GM10847 (cell line): ENCODE data around the gene LY9.

Experiments
- POLR2A ChIP-seq: IDR thresholded peaks from 2 replicates; pipeline ENCODE4 v1.6.1; 2011; ENCODE audit not compliant: insufficient read length; ENCODE audit errors: extremely low read depth

LY9 gene

GRCh38 chr1:160789702-160790611 lies 6.0 kb upstream of the LY9 start:
- no peak for TF ChIP-seq POLR2A

GRCh38 chr1:160794376-160794775 lies 1.6 kb upstream of the LY9 start:
- TF ChIP-seq POLR2A, result no peak

GRCh38 chr1:160797271-160797709 lies 1.3 kb downstream of the LY9 start:
- TF ChIP-seq POLR2A, result no peak

GRCh38 chr1:160797861-160798273 lies 1.9 kb downstream of the LY9 start:
- TF ChIP-seq POLR2A, result no peak

- no peak for TF ChIP-seq POLR2A
These were observed 2.5 kb downstream of the LY9 start for GRCh38 chr1:160798439-160798838.

GRCh38 chr1:160799641-160800040 lies 3.7 kb downstream of the LY9 start:
- TF ChIP-seq POLR2A, result no peak

DNA sequence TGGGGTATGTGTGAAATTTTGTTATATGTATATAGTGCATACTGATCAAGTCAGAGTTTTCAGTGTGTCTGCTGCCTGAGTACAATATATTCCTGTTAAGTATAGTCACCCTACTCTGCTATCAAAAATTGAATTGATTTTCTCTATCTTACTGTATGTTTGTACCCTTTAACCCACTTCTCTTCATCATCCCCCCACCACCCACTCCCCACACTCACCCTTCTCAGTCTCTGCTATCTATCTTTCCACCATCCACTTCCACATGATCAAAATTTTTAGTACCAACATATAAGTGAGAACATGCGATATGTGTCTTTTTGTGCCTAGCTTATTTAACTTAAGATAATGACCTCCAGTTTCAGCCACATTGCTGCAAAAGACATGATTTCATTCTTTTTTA lies 4.2 kb downstream of the LY9 start:
- TF ChIP-seq POLR2A, result no peak

- no peak for TF ChIP-seq POLR2A
These were observed 4.9 kb downstream of the LY9 start for GRCh38 chr1:160800645-160801408.

- TF ChIP-seq POLR2A, result no peak
These were observed 6.0 kb downstream of the LY9 start for GRCh38 chr1:160801836-160802580.

DNA sequence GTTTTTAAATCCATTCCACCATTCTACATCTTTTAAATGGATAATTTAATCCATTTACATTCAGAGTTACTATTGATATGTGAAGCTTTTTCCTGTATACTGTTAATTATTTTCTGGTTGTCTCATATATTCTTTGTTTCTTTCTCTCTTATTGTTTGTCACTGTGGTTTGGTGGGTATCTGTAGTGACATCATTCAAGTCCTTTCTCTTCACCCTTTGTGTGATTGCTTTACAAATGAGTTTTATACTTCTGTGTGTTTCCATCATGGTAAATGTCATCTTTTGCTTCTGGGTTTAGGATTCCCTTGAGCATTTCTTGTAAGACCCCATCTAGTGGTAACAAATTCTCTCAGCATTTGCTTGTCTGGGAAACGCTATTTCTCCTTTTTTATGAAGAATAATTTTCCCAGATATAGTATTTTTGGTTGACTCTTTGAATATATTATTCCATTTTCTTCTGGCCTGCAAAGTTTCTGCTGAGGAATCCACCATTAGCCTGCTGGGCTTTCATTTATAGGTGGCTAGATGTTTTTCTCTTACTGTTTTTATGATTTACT lies 10.2 kb downstream of the LY9 start:
- no peak for TF ChIP-seq POLR2A

- no peak for TF ChIP-seq POLR2A
These were observed 10.8 kb downstream of the LY9 start for GRCh38 chr1:160806784-160807183.

GRCh38 chr1:160807247-160807646 lies 11.3 kb downstream of the LY9 start:
- no peak for TF ChIP-seq POLR2A

DNA sequence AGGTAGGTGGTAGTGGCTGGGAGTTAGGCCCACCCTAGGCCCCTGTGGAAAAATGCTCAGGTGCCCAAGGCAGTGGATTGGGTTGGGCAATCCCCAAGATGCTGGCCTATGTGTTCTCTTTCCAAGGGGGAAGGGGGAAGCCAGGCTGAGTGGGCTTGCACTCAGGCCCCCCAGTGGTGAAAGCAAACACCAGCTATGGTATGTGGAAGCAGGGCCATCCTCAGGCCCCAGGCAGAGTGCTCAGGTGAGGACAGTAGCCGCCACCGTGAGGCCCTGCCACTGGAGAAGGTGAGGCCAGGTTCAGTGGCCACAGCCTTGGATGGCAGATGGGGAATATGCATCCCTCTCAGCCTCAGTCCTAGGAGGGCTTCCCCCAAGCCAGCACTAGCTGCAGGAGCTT lies 11.8 kb downstream of the LY9 start:
- TF ChIP-seq POLR2A, result no peak

- no peak for TF ChIP-seq POLR2A
These were observed 12.3 kb downstream of the LY9 start for GRCh38 chr1:160808289-160808688.

DNA sequence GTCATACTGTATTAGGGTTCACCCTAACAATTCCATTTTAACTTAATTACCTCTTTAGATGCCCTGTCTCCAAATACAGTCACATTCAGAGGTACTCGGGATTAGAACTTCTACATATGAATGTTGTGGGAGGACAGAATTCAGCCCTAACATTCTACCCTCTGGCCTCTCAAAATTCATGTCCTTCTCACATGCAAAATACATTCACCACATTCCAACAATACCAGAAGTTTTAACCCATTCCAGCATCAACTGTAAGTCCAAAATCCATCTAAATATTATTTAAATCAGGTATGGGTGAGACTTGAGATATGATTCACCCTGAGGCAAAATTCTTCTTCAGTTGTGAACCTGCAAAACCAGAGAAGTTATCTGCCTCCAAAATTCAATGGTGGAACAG lies 14.5 kb downstream of the LY9 start:
- no peak for TF ChIP-seq POLR2A
